ENCODE data around the gene GZF1.

DNA sequence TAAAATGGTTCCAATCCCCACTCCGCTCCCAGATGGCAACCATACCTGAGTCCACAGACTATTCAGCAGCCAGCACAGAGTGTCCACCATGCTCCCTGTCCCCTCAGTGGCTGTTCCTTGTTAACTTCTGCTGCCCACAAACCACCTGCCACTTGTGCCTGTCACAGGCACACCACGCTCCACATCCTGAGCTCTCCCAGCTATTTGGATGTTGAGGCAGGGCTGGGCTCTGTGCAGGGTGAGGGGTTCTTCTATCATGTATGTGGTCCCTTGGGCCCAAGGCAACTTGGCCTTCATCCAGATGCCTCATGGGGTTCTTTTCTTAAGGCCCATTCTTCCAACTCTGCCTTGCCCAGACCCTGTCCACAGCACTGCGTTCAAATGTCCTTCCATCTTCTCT lies 45.4 kb upstream of the GZF1 start:
- TF ChIP-seq EZH2 (IDR thresholded peaks at IDR 0.05; ENCODE audit: low read length, missing control alignments), result no peak
- TF ChIP-seq, protein P1, sequence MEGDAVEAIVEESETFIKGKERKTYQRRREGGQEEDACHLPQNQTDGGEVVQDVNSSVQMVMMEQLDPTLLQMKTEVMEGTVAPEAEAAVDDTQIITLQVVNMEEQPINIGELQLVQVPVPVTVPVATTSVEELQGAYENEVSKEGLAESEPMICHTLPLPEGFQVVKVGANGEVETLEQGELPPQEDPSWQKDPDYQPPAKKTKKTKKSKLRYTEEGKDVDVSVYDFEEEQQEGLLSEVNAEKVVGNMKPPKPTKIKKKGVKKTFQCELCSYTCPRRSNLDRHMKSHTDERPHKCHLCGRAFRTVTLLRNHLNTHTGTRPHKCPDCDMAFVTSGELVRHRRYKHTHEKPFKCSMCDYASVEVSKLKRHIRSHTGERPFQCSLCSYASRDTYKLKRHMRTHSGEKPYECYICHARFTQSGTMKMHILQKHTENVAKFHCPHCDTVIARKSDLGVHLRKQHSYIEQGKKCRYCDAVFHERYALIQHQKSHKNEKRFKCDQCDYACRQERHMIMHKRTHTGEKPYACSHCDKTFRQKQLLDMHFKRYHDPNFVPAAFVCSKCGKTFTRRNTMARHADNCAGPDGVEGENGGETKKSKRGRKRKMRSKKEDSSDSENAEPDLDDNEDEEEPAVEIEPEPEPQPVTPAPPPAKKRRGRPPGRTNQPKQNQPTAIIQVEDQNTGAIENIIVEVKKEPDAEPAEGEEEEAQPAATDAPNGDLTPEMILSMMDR (conservative IDR thresholded peaks at IDR 0.05 in 1 of 2, IDR thresholded peaks at IDR 0.05 in 1 of 2; ENCODE audit: low read depth in 1 of 2, low read length in 2 of 2), result no peak

Data from fibroblast of lung (primary cell).